Motor neuron (in vitro differentiated cells): ENCODE measurements around the gene RNU4-1. TPM values are rescaled to one million over a fixed set of nuclear protein-coding genes. Genes with fewer than 3 reads are reported as not detected.
A peak's percentile ranks its signal among the peaks of the same experiment; 100 is the strongest.
"Not testable (repeated sequence)": the region's sequence is repeated elsewhere in the genome, so short reads cannot be mapped to it uniquely, and the experiment has no call there.

Source experiments
- ATAC-seq, 8 experiments: fragments of 200-7000 bp; cut with Tn5 transposase; replicated peaks in 6 of 8; 2 replicates each; pipeline ENCODE4 v1.8.0; 2021; ENCODE audit warnings: mild to moderate bottlenecking in 8 of 8, moderate library complexity in 8 of 8
- H3K27ac ChIP-seq, 2 donors: fragments of 250-450 bp; sonication (Bioruptor Pico); 2 replicates each; pipeline ENCODE4 v1.9.0; 2021; ENCODE audit warnings: antibody characterized with exemption in 2 of 2, mild to moderate bottlenecking in 2 of 2, moderate library complexity in 1 of 2
- H3K4me1 ChIP-seq, 2 donors: fragments of 250-450 bp; sonication (Bioruptor Pico); replicated peaks in 1 of 2; 2 replicates each; pipeline ENCODE4 v1.6.1; 2021; ENCODE audit warnings: antibody characterized with exemption in 2 of 2, mild to moderate bottlenecking in 2 of 2, moderate library complexity in 1 of 2
- H3K4me3 ChIP-seq, 5 donors: fragments of 250-450 bp; sonication (Bioruptor Pico); 2 replicates each; pipeline ENCODE4 v1.9.0; 2021; ENCODE audit warnings: antibody characterized with exemption in 5 of 5, mild to moderate bottlenecking in 5 of 5, moderate library complexity in 4 of 5
- WGBS, 10 experiments: fragments of 450-650 bp; shearing (Covaris generic); methylation state at CpG; one replicate each; pipeline ENCODE4 v1.0.0; 2022; 5-methylcytosine and 5-hydroxymethylcytosine counted together
- in situ Hi-C, 9 experiments: fragments of 400-800 bp; cut with MboI; loops; one replicate each; pipeline ENCODE4 v1.15.0; 2021; ENCODE audit warnings: low sequenced_read_pairs in 9 of 9, low pct_unique_long_range_greater_than_20kb in 2 of 9; ENCODE audit not compliant: unreplicated experiment in 9 of 9
- total RNA-seq, 8 experiments: library from RNA; unstranded; fragments of 300-600 nt; gene quantifications; 2 replicates each; pipeline versions ENCODE4 v1.2.3 to v1.2.4, GENCODE V29; 2022

The RNU4-1 gene
- over 10,000 TPM in 4 of 8 experiments, 1,000 to 10,000 TPM in 4; 7,837 to 22,494 (median 10,178) TPM for total RNA-seq

- peaks cover 7 to 14% of the 10 kb centered on the region in 2 donors for H3K4me1 ChIP-seq
- H3K27ac ChIP-seq = peak within 1 kb of the TSS; percentile 100
- in situ Hi-C loops = no loop called here
- peak; percentile 17 to 32 (median 24) for ATAC-seq
- H3K4me3 ChIP-seq = peak within 1 kb of the TSS; percentile 40 to 44 (median 42)
- WGBS, 10 experiments = 0 to 2% (median 0%) methylated on average over 3 to 28 of the region's 29 CpGs
Measured at GRCh38 chr12:120292661-120293531, at the start of gene RNU4-1. TSS of gene RNU4-1 (minus strand) at chr12:120293237.

GRCh38 chr12:120342175-120343038 is 49.4 kb upstream of the RNU4-1 start:
- 8 to 100% (median 67%) methylated on average over 1 to 2 of the region's 30 CpGs; no CpG with 5 or more reads in 6 of the 10 experiments for WGBS, 10 experiments

DNA sequence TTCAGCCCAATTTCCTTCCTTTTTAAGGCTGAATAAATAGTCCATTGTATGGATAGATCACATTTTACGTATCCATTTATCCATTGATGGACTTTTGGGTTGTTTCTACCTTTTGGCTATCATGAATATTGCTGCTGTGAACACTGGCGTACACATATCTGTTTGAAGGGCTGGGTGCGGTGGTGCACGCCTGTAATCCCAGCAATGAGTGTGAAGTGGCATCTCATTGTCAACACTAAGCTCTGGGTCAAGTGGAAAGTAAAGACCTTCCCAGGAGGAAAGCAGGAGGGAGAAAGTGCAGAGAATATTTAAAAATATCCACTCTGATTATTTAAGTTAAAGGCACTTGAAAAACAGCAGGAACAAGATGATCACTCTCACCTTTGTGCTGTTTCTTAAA is 46.2 kb upstream of the RNU4-1 start:
- 0 to 100% (median 78%) methylated on average over 1 to 4 of the region's 4 CpGs; no CpG with 5 or more reads in 3 of the 10 experiments for WGBS, 10 experiments
- Histone ChIP-seq H3K4me1 (no peaks in the 10 kb centered on the region), H3K4me3 (no peak overlapping the region), H3K27ac (no peak overlapping the region)
- no peak for ATAC-seq
- in situ Hi-C loops = loop anchor here in 5 of 9 experiments (25.0 kb wide), 3 partner anchors 98 to 773 kb away; partner anchors contain the start of genes COX6A1 (in 3 of the 5), GATC (in 3 of the 5) and TRIAP1 (in 3 of the 5)

More at GRCh38 chr12:120342175-120343038, 49.4 kb upstream of the RNU4-1 start:
- ATAC-seq = peak in 5 of 8 experiments; percentile 9 to 38 (median 15)
- H3K4me1 ChIP-seq = no peaks in the 10 kb centered on the region
- H3K27ac ChIP-seq = no peak overlapping the region
- in situ Hi-C loops = loop anchor here in 5 of 9 experiments (25.0 kb wide), 3 partner anchors 95 to 770 kb away; partner anchors contain the start of genes COX6A1 (in 3 of the 5), GATC (in 3 of the 5) and TRIAP1 (in 3 of the 5)
- H3K4me3 ChIP-seq = no peak overlapping the region

DNA sequence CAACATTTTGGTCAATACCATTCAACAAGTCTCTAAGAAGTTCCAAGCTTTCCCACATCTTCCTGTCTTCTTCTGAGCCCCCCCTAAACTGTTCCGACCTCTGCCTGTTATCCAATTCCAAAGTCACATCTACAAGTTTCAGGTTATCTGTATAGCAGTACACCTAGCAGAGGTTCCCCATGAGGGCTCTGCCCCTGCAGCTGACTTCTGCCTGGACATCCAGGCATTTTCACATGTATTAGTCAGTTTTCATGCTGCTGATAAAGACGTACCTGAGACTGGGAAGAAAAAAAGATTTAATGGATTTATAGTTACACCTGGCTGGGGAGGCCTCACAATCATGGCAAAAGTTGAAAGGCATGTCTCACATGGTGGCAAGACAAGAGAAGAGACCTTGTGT is 44.7 kb upstream of the RNU4-1 start:
- ATAC-seq = no peak
- no peaks in the 10 kb centered on the region for H3K4me1 ChIP-seq
- H3K27ac ChIP-seq = no peak overlapping the region
- in situ Hi-C loops = loop anchor here in 5 of 9 experiments (25.0 kb wide), 3 partner anchors 100 to 775 kb away; partner anchors contain the start of genes COX6A1 (in 3 of the 5), GATC (in 3 of the 5) and TRIAP1 (in 3 of the 5)
- 0 to 58% (median 26%) methylated on average over 1 to 2 of the region's 2 CpGs; no CpG with 5 or more reads in 4 of the 10 experiments for WGBS, 10 experiments
- H3K4me3 ChIP-seq = no peak overlapping the region

GRCh38 chr12:120336392-120336791 is 43.4 kb upstream of the RNU4-1 start:
- not testable (repeated sequence) for H3K4me1 ChIP-seq, ATAC-seq, H3K27ac ChIP-seq, H3K4me3 ChIP-seq
- 20 to 100% (median 60%) methylated on average over 1 to 2 of the region's 2 CpGs; no CpG with 5 or more reads in 5 of the 10 experiments for WGBS, 10 experiments
- in situ Hi-C loops = loop anchor here in 5 of 9 experiments (25.0 kb wide), 3 partner anchors 101 to 776 kb away; partner anchors contain the start of genes COX6A1 (in 3 of the 5), GATC (in 3 of the 5) and TRIAP1 (in 3 of the 5)

GRCh38 chr12:120335447-120335846 is 42.4 kb upstream of the RNU4-1 start:
- H3K4me3 ChIP-seq, H3K4me1 ChIP-seq, H3K27ac ChIP-seq, ATAC-seq: not testable (repeated sequence)
- 0 to 63% (median 8%) methylated on average over 1 to 6 of the region's 12 CpGs; no CpG with 5 or more reads in 3 of the 10 experiments for WGBS, 10 experiments
- in situ Hi-C loops = loop anchor here in 5 of 9 experiments (25.0 kb wide), 3 partner anchors 102 to 777 kb away; partner anchors contain the start of genes COX6A1 (in 3 of the 5), GATC (in 3 of the 5) and TRIAP1 (in 3 of the 5)

- H3K27ac ChIP-seq = no peak overlapping the region
- in situ Hi-C loops = loop anchor here in 5 of 9 experiments (25.0 kb wide), 3 partner anchors 105 to 780 kb away; partner anchors contain the start of genes COX6A1 (in 3 of the 5), GATC (in 3 of the 5) and TRIAP1 (in 3 of the 5)
- no peaks in the 10 kb centered on the region for H3K4me1 ChIP-seq
- no peak for ATAC-seq
- 8 to 88% (median 47%) methylated on average over 1 to 4 of the region's 7 CpGs; no CpG with 5 or more reads in 6 of the 10 experiments for WGBS, 10 experiments
- no peak overlapping the region for H3K4me3 ChIP-seq
Measured at GRCh38 chr12:120332523-120332922, 39.5 kb upstream of the RNU4-1 start.

DNA sequence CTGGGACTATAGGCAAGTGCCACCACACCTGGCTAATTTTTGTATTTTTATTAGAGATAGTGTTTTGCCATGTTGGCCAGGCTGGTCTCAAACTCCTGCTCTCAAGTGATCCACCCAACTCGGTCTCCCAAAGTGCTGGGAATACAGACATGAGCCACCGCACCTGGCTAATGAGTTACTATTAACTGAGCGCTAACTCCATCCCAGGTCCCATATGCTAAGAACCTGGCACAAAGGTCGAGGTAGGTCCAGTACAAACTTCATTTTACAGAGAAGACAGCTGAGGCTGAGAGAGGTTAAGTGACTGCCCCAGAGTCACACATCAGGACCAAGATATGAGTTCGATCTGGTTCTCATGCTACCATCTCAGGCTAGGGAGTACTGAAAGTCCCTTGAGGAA is 39.0 kb upstream of the RNU4-1 start:
- 39 to 83% (median 75%) methylated on average over 2 to 4 of the region's 5 CpGs; no CpG with 5 or more reads in 4 of the 10 experiments for WGBS, 10 experiments
- in situ Hi-C loops = loop anchor here in 5 of 9 experiments (25.0 kb wide), 3 partner anchors 105 to 780 kb away; partner anchors contain the start of genes COX6A1 (in 3 of the 5), GATC (in 3 of the 5) and TRIAP1 (in 3 of the 5)

GRCh38 chr12:120331390-120331789 is 38.4 kb upstream of the RNU4-1 start:
- no peak overlapping the region for H3K27ac ChIP-seq
- H3K4me1 ChIP-seq = no peaks in the 10 kb centered on the region
- in situ Hi-C loops = loop anchor here in 5 of 9 experiments (25.0 kb wide), 3 partner anchors 106 to 781 kb away; partner anchors contain the start of genes COX6A1 (in 3 of the 5), GATC (in 3 of the 5) and TRIAP1 (in 3 of the 5)
- H3K4me3 ChIP-seq = no peak overlapping the region
- WGBS, 10 experiments = 20 to 90% (median 50%) methylated on average over 1 to 3 of the region's 3 CpGs; no CpG with 5 or more reads in 5 of the 10 experiments
- ATAC-seq = no peak

More for the DNA sequence above, 39.0 kb upstream of the RNU4-1 start:
- ATAC-seq = no peak
- Histone ChIP-seq H3K27ac (no peak overlapping the region), H3K4me1 (no peaks in the 10 kb centered on the region), H3K4me3 (no peak overlapping the region)

DNA sequence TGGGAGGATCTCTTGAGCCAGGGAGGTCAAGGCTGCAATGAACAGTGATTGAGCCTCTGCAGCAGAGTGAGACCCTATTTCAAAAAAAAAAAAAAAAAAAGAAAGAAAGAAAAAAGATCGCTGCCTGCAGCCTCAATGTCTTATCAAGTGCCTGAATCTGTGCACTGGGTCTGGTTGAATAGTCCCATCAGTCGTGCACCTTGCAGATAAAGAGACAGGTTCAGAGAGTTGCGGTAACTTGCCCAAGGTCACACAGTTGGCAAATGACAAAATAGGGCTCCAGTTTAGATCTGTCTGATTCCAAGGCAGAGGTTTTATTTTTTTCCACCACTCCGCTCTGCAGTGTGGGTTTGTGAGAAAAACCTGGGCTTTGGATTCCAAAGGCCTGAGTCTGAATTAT is 35.2 kb upstream of the RNU4-1 start:
- ATAC-seq = no peak
- 0 to 100% (median 85%) methylated on average over 1 to 3 of the region's 4 CpGs; no CpG with 5 or more reads in 2 of the 10 experiments for WGBS, 10 experiments
- in situ Hi-C loops = loop anchor here in 6 of 9 experiments (10.0 to 25.0 kb wide), 4 partner anchors 107 to 784 kb away; partner anchors contain the start of genes COX6A1 (in 4 of the 6), GATC (in 3 of the 6) and TRIAP1 (in 3 of the 6)

GRCh38 chr12:120327593-120327992 is 34.6 kb upstream of the RNU4-1 start, which contains the start of gene PLA2G1B:
TSS of gene PLA2G1B (minus strand) at chr12:120327779. CDS start at chr12:120327753, 26 bp downstream.
- no peak for ATAC-seq
- in situ Hi-C loops = loop anchor here in 6 of 9 experiments (10.0 to 25.0 kb wide), 4 partner anchors 107 to 785 kb away; partner anchors contain the start of genes COX6A1 (in 4 of the 6), GATC (in 3 of the 6) and TRIAP1 (in 3 of the 6)
- Histone ChIP-seq H3K4me3 (no peak within 1 kb of the TSS), H3K4me1 (no peaks in the 10 kb centered on the region), H3K27ac (no peak within 1 kb of the TSS)
- WGBS, 10 experiments = 0 to 83% (median 58%) methylated on average over 1 to 3 of the region's 5 CpGs; no CpG with 5 or more reads in 4 of the 10 experiments

More for the DNA sequence above, 35.2 kb upstream of the RNU4-1 start:
- Histone ChIP-seq H3K4me3 (no peak overlapping the region), H3K27ac (no peak overlapping the region), H3K4me1 (no peaks in the 10 kb centered on the region)
